H1 (cell line): Measurements from ENCODE around the gene DAPK1.

Experiments
- CHD2 ChIP-seq: IDR thresholded peaks from 2 replicates; pipeline ENCODE4 v1.6.1; 2012; ENCODE audit warnings: low read length, improper control_type of control experiment
- CTCF ChIP-seq, 3 experiments: IDR thresholded peaks; 1 replicate in 2 of 3; 2 replicates in 1 of 3; pipeline versions ENCODE4 v1.5.1 to v1.6.1; 2011; ENCODE audit warnings: low read length in 3 of 3, mild to moderate bottlenecking in 3 of 3, inconsistent platforms in 2 of 3, low read depth in 1 of 3, moderate library complexity in 1 of 3; ENCODE audit not compliant: insufficient read depth in 1 of 3; ENCODE audit errors: control extremely low read depth in 1 of 3
- E2F6 ChIP-seq: IDR thresholded peaks from 2 replicates; pipeline ENCODE4 v1.6.1; 2012; ENCODE audit warnings: inconsistent platforms
- EP300 ChIP-seq, 2 experiments: IDR thresholded peaks; 1 replicate in 1 of 2; 2 replicates in 1 of 2; pipeline ENCODE4 v1.6.1; 2011 to 2012; ENCODE audit warnings: low read depth in 2 of 2, low read length in 2 of 2, mild to moderate bottlenecking in 2 of 2, borderline replicate concordance in 1 of 2, inconsistent platforms in 1 of 2, moderate library complexity in 1 of 2
- EZH2 ChIP-seq: fragments of 200-600 bp; sonication (generic); IDR thresholded peaks from 2 replicates; pipeline ENCODE4 v1.7.1; 2012; ENCODE audit warnings: low read depth, mild to moderate bottlenecking, moderate library complexity, low read length, inconsistent platforms; ENCODE audit not compliant: severe bottlenecking
- JUN ChIP-seq: IDR thresholded peaks from 2 replicates; pipeline ENCODE4 v1.6.1; 2011; ENCODE audit warnings: low read depth, mild to moderate bottlenecking, improper control_type of control experiment, low read length
- MAX ChIP-seq: IDR thresholded peaks from 2 replicates; pipeline ENCODE4 v1.6.1; 2012; ENCODE audit warnings: inconsistent platforms
- PHF8 ChIP-seq: fragments of 200-600 bp; sonication (generic); conservative IDR thresholded peaks from 2 replicates; pipeline ENCODE4 v1.7.1; 2012; ENCODE audit warnings: low read depth, mild to moderate bottlenecking, inconsistent platforms, low read length, moderate library complexity
- POLR2A ChIP-seq, 2 experiments: IDR thresholded peaks; 1 replicate in 1 of 2; 2 replicates in 1 of 2; pipeline ENCODE4 v1.6.1; 2011; ENCODE audit warnings: low read depth in 2 of 2, low read length in 2 of 2, mild to moderate bottlenecking in 2 of 2; ENCODE audit errors: control extremely low read depth in 1 of 2
- POLR2AphosphoS5 ChIP-seq: IDR thresholded peaks from 2 replicates; pipeline ENCODE4 v1.6.1; 2011; ENCODE audit warnings: low read depth, low read length
- RFX5 ChIP-seq: IDR thresholded peaks from 2 replicates; pipeline ENCODE4 v1.6.1; 2011; ENCODE audit warnings: low read depth, low read length, improper control_type of control experiment, borderline replicate concordance
- SUZ12 ChIP-seq: fragments of 200-600 bp; sonication (generic); IDR thresholded peaks from 2 replicates; pipeline ENCODE4 v1.6.1; 2012; ENCODE audit warnings: mild to moderate bottlenecking, inconsistent platforms, low read length, moderate library complexity, mixed read lengths
- ZNF274 ChIP-seq: IDR thresholded peaks from 2 replicates; pipeline ENCODE4 v1.7.0; 2012; ENCODE audit warnings: low read length, borderline replicate concordance; ENCODE audit errors: extremely low read depth

GRCh38 chr9:87749335-87750035 is 251.8 kb downstream of the DAPK1 start:
- TF ChIP-seq EP300 (IDR thresholded peaks at IDR 0.05; ENCODE audit: borderline replicate concordance in 1 of 2, low read depth in 2 of 2, low read length in 2 of 2) (no peak), EZH2 (no peak), RFX5 (no peak), CTCF (IDR thresholded peaks at IDR 0.05; ENCODE audit: control extremely low read depth in 1 of 3, insufficient read depth in 1 of 3, low read depth in 1 of 3, low read length in 3 of 3) (no peak), MAX (no peak), POLR2A (IDR thresholded peaks at IDR 0.05; ENCODE audit: control extremely low read depth in 1 of 2, low read depth in 2 of 2, low read length in 2 of 2) (no peak), ZNF274 (no peak), PHF8 (no peak), SUZ12 (no peak), JUN (no peak), CHD2 (no peak), E2F6 (no peak), POLR2AphosphoS5 (no peak)
